ENCODE measurements around the gene GNAO1.

The GNAO1 gene

DNA sequence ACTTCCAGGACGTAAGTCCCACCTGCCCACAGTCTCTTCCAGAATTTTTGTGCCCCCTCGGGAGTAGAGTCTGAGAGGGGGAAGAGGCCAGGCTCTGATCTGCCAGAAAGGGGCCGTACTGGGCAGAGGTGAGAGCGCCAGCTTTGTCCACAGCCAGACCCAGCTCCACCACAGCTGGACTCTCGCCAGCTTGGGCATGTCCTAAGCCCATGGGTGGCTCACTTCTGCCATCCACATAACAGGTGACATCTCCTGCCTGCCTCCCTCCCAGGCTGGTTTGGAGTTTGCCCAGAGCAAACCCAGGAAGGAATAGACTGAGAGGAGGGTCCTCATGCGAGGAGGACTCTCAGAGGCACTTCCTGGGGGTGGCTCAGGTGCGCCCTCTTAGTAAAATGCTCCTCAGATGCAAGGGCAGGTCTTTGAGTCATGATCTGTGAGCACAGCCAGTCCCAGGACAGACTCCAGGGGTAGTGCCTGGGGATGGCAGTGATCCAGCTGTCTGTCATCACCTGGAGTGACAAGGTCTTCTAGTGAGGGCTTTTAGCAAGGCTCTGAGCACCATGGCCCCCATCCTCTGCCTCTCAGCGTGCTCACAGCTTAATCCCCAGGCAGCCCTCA lies 144.9 kb downstream of the GNAO1 start:
- DNase-seq (ENCODE audit: low read depth), result no peak

DNA sequence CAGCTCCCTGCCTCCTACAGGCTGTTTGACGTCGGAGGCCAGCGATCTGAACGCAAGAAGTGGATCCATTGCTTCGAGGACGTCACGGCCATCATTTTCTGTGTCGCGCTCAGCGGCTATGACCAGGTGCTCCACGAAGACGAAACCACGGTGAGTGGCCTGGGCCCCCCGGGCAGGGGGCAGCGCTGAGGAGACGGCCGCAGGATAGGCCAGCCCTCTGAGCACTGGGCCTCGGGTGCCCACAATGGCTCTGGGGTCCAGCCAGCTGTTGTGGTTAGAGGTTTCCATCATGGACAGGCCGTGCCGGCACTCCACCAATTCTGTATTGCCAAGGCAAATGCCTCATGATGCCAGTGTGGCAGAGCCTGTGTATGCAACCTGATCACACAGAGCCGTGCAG lies 145.4 kb downstream of the GNAO1 start:
- no peak for DNase-seq (ENCODE audit: low read depth)

DNA sequence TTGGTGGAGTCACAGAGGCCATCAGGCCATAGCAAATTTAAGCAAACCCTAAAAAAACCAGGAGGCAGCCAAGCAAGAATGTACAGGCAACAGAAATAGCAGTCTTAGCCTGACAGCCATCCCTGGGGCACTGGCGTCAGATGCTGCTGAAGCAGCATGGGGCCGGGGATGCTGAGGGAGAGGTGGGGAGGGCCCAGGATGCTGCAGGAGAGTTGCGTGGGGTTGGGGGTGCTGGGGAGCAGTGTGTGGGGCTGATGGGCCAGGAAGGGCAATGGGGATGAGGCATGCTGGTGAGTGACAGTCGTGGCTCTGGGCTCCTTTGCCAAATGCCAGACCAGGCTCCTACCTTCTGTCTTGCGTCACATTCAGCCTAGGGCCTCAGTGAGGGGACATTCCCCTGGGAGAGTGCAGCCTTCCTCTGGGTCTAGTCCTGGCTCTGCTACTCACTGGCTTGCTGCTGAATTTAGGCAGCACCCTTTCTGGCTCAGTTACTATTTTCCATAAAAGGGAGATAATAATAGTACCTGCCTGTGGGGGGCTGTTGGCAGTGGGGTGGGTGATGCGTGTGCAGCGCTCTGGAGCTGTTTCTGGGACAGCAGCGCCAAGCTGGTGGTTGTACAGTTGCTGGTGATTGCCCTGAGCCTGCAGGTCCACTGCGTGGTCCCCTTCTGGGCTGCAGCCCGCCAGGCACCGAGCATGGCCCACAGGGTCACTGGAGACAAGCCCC lies 146.0 kb downstream of the GNAO1 start:
- DNase-seq (ENCODE audit: low read depth), result no peak

DNA sequence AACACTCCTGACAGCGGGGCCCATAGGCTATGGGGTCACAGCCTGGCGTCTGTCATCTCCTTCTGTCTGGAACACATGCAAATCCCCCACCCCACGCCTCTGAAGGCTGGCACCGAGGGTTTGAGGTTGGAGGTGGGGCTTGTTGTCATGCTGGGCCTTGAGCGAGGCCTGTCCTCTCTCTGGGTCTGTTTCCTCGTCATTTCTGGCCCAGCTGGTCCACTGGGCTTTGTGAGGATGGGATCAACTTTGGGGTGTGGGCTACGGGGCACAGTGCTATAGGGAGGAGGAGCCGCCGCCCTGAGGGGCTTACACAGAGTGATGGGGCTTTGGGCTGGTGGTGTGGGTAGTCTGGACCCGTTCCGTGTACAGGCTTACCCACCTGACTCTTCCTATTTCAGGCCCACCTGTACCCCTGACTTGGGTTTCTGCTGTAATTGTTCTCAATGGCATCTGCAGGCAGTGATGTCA lies 146.6 kb downstream of the GNAO1 start:
- no peak for DNase-seq (ENCODE audit: low read depth)

DNA sequence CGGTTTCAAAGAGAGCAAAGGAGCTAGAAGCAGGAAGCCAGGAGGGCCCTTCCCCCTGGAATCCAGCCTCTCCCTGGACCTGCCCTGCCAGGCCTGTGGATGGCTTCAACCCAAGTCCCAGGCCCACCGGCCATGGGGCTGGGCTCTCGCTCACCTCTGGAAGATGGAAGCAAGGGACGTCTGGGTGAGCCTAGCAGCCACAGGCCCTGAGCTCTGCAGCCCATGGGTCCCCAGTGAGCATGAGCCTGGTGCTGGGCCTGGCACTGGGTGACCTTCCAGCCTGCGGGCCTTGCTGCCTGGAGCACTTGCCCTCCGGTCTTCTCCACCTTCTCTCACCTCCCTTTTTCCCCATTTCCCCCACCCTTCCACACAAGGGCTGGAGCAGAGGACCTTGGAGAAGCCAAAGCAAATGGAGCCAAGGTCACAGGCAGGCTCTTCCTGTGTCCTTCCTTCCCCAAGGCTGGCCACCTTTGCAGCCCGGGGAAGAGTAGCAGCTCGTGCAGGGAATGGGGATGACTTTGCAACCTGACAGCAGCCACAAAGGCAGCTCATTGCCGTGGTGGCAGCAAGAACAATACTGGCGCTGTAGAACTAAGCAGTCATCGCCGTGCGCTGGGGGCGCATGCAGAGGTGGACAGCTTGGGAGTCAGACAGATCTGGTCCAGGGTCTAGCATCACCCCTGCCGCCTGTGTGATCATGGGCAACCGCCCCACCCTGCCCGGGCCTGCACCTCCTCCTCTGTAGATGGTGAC lies 147.5 kb downstream of the GNAO1 start:
- DNase-seq (ENCODE audit: low read depth), result no peak

DNA sequence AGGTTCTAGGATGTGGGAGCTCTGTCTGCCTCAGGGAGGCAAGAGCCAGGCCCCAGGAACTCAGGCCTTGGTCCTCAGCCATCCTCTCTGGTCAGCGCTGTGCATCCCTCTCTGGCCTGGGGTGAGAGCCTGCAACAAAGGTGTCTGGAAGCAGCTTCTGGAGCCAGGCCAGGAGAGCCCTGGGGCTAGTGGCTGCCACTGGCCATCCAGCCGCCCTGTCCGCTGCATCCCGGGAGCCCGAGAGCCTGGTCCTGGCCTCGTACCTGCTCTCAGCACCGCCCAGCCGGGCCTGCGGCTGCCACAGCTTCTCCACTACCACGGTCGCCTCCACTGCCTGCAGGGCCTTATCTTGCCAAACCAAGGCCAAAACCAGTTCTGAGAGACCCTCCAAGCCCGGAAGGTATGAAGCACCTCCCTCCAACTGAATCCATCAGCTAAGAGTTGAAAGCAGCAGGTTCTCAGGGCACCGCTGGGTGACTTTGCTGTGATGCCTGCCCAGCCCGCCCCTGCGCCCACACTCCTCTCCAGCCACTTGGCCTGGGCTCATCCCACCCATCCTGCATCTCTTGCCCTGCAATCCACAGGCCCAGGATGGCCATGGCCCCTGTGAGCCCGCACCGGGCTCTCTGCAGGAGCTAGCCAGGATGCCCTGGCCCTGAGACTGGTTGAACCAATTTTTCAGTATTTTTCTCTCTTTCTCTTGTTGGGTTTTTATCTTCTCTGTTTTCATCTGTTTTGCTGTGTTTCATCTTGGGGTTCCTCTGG lies 148.3 kb downstream of the GNAO1 start:
- DNase-seq (ENCODE audit: low read depth), result no peak

DNA sequence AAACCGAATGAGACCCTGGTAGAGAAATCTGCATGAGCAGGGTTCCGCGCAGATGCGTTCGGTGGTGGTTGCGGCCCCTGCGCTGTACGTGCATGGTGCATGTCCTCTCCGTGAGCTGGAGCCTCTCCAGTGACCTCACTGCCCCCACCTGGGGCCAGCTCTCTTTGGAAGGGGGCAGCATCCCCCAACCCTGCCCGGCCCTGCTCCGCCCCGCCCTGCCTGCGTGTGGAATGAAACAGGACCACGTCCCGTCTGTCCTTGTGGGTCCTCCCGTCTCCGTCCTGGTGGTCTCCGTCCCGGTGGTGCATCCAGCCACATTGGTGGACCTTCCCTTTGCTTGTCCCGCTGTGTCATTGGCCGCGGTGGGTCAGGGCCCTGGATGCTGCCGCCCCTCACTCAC lies 149.1 kb downstream of the GNAO1 start:
- no peak for DNase-seq (ENCODE audit: low read depth)

DNA sequence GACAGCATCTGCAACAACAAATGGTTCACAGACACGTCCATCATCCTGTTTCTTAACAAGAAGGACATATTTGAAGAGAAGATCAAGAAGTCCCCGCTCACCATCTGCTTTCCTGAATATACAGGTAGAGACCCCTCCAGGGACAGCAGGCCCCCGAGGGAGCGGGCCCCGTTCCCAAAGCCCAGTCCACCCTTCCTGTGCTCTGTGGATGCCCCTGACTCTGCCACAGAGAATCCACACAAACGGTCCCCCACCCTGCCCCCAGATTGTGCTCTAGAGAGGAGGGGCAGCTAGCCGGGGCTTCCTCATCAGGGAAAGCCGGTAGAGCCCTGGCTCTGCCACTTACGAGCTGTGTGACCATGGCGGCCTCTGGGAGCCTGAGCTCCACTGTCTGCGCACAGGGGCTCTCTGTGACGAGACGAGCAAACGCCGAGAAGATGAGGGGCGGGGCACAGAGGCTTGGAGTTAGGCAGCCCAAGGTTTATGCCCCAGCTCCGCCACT lies 149.6 kb downstream of the GNAO1 start:
- DNase-seq (ENCODE audit: low read depth), result no peak

DNA sequence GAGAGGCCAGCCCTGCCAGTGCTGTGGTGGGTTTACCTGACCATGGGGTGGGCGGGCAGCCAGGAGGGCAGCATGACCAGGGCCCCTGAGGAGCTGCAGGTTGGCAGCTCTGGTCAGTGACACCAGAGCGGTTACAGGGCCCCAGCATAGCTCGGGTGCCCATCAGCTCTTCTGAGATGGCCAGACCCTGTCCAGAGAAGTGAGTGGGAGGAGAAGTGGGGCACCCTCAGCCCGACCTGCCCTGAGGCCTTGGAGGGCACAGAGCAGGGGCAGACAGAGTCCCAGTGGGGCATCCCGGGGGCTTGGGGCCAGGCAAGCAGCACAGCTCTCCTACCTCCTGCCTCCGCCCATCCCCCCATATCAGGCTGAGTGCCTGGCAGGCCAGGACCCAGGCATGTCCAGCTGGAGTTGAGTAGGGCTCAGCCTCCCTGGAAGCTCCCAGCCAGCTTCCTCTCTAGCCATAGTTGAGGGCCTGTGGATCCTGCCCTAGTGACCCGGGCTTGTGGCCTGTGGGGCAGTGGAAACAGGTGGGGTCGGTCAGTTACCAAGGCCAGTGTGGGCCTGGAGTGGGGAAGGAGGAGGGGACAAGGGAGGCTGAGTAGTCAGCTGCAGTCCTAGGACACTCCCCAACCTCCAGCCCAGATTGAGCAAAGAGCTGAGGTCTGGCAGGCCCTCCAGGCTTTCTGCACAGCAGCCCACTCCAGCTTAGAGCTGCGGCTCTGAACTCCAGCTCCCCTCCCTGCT lies 150.5 kb downstream of the GNAO1 start:
- DNase-seq (ENCODE audit: low read depth), result no peak

DNA sequence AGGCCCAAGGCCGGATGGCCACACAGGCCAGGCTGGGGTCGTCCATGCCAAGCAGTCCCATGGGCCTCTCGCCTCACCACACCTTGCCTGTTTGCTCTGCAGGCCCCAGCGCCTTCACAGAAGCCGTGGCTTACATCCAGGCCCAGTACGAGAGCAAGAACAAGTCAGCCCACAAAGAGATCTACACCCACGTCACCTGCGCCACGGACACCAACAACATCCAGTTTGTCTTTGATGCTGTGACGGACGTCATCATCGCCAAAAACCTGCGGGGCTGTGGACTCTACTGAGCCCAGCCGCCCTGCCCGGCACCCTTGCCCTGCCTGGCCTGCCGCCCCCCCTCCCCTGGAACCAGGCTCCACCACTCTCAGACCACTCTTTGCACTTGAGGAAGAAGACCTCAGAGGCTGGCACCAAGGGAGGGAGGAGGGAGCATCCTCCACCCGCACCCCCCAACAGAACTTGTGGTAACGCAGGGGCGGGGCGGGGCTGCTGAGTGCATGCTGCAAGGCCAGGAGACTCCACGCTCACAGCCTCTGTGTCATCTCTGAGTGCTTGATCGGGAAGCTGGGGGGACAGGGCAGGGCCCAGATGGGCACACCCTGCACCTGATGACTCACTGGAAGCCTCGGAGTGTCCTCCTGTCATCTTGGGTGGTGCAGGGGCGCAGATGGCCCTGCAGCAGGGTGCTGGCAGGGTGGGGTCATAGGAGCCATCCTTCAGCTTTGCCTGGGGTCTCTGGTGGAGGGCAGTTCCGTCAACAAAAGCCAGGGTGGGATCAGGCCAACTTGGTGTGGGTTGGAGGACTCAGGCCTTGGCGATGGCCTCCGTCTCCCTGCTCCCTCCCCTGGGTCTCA lies 152.6 kb downstream of the GNAO1 start:
- DNase-seq (ENCODE audit: low read depth), result no peak

DNA sequence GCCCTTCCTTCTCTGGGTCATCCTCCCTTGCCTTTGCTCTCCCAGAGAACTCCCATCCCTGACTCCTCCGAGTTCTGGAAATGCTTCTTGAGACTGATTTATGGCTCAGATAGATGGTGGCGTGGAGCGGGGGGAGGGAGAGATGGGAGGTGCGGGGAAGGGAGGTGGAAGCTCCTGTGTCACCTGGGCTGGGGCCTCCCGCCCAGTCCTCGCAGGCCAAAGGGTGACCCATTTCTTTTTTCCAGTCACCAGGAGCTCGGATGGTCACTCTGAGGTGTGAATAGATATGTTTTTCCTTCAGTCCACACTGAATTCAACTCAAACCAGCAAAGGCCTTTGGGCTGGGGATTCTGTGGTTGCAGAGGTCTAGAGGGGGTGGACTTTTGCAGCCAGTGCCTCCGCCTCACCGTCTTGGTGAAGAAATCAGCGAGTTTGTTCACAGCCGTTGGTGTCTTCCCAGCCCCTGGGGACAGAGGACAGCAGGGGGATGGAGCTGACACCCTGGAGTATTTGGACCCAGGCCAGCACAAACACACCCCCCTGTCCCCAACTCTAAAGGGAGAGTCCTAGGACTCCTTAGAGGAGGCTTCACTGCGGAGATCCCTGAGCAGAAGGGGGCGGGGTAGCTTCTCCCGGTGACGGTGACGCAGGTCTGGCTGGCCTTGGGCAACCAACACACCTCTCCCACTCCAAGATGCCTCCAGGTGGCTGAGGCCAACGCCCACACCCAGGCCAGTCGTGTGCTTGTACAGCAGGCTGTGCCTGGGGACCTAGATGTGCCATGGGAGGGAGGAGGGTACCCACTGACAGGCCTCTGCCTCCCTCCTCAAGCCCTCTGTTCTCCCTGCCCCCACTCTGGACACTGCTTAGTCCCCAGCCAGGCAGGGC lies 153.5 kb downstream of the GNAO1 start:
- no peak for DNase-seq (ENCODE audit: low read depth)

DNA sequence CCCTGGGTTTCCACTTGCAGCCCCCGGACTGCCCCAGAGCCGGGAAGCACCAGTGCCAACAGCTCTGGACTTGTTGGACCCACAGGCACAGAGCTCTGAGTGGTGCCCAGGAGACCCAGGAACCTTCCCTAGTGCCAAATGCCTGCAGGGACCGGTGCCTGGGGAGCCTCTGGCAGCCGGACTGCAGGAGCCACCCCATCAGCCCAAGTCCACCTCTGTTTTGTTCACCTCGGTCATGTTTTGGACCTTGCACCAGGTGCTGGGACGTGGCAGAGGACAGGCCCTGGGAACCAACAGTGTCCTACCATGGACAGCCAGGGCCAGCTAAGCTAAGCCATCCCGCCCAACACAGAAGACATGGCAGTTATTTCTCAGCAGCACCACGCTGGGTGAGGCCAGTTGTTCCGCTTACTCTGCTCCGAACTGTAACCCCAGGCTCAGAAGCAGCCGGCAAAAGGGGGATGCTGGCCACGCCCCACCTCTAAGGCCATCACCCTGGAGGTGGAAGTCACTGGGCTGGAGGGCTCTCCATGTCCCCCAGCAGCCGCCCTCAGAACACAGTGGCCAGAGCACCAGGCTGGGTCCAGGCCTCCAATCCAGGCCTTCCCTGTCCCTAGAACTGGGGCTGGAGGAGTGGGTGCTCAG lies 154.2 kb downstream of the GNAO1 start:
- no peak for DNase-seq (ENCODE audit: low read depth)

DNA sequence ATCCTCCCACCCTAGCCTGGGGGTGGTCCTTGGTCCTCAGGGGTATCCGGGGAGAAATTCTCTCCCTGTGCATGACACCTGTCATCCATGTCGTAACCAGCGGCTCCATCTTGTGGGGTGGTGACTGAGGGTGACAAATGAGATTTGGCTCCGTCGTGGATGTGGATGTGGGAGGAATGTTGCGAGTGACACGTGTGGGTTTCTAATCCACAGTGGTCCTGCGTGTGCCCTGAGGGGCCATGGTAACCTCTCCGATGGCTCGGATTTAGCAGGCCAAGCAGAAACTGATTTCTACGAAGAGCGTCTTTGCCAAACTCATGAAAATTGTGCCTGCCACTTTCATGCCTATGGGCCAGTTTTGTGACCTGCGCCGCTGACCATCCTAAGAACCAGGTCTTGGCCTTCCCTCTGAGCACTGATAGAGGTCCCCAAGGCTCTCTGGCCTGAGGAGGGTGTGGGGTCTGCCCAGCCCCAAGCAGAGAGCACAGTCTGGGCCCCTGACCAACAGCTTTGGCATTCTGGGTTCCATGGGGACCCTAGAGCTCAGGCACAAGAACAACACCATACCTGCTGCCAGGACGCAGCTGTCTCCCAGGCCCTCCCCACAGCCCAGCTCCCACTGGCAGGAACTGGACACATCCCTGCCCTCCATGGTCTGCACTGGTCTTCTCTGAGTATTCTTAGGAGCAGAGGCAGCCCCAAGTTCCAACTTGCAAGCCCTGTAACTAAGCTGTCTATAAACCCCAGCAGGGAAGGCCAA lies 155.0 kb downstream of the GNAO1 start:
- no peak for DNase-seq (ENCODE audit: low read depth)

DNA sequence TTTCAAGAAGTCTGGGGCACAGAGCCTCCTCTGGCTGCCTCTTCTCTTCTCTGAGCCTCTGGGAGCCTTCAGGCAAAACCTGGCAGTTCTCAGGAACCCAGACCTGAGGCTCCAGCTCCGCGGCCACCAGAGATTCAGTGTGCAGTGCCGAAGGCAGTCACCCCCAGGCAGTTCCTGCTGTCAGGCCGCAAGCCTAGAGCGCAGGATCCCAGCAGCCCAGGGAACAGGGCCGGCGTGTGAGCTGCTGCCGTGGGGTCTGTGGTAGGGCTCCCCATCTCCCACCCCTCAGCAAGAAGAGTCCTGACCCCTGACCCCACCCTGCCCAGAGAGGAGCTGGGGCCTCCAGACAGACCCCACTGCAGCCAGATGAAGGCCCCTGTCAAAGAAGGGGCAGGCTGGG lies 155.9 kb downstream of the GNAO1 start:
- no peak for DNase-seq (ENCODE audit: low read depth)

DNA sequence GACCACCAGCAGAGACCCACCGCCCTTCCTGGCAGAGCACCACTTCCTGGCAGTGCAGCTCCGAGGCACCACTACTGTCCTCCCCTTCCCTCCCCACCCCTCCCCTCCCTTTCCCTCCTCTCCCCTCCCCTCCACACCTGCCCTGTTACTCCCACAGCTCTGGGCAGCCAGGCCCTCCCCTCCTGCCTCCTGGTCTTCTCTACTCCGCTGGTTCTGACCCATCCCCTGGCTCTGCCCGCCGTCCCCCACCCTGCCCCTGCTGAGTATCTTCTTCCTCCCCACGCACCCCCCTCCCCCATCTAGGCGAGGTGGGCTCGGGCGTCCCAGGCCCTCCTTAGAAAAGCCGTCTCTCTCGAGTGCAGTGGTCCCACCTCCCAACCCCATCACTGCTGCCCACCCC lies 156.4 kb downstream of the GNAO1 start:
- no peak for DNase-seq (ENCODE audit: low read depth)

DNA sequence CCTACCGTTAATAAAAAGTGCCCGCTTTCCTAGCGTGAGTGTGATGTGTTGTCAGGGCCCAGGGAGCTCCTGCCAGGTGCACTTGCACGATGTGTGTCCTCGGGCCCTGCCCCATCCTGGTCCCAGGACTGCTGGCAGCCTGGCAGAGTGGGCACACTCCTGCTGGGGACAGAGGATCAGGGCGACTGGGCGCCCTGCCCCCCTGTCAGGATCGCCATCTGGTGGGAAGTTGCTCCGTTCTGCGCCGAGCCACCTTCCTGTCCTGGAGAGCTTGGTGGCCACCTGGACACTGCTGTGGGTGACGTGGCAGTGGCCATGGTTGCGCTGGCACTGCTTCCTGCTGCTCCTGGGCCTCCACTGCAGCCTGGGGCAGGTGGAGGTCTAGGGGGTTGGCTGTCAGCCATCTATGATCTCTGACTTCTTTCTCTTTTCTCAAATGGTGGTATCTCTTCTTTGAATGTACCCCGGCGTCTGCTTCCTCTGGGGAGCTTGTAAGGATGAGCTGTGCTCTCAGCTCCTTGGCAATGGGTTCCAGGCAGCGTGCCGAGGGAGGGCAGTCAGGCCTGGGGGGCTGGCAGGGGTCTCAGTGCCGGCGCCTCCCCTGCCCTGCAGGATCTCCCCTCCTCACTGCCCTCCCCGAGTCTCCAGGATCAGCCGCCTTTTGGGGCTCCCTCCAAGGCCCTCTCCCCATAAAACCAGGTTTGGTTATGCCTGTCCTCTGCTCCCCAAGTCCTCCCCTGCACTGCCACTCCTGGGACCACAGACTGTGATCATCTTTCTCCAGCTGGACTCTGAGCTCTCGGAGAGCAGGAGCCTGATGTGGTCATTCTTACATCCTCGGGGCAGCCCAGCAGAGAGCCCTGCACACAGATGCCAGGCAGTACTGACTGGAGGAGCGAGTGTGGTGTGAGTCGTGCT lies 157.1 kb downstream of the GNAO1 start:
- no peak for DNase-seq (ENCODE audit: low read depth)

DNA sequence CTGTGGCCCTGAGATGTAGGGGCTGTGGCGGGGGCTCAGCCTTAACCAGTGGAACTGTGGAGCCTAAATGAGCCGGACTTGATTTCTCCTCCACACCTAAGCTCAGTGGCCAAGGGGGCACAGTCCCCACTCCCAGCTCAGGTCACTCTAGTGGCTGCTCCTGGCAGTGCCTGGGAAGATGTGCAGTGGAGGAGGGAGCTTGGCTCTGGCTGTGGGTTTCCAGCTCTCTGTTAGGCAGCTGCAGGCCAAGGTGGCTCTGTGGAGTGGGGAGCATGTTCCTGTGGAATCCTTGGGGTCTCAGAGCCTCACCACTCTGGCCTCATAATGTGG lies 157.8 kb downstream of the GNAO1 start:
- DNase-seq (ENCODE audit: low read depth), result no peak

Data from stimulated activated CD8-positive, alpha-beta memory T cell treated with anti-CD3 and anti-CD28 coated beads, Interleukin-15, amount 100 ng/mL, for 24 hours (primary cell).